Right atrium auricular region (tissue), 2 donors: ENCODE measurements around the gene SPATS2L. TPM values are rescaled to one million over a fixed set of nuclear protein-coding genes. Genes with fewer than 3 reads are reported as not detected.

ENCODE experiments used
- DNase-seq: peaks from one replicate; pipeline ENCODE4 v3.0.0-alpha.2; 2019; ENCODE audit warnings: low spot score
- H3K27ac ChIP-seq, 2 donors: fragments of 200-600 bp; sonication (generic); 1 replicate in 1 of 2; 2 replicates in 1 of 2; pipeline ENCODE4 v1.5.1; 2016 to 2019
- H3K27me3 ChIP-seq, 2 donors: fragments of 200-600 bp; sonication (generic); one replicate each; pipeline versions ENCODE4 v1.5.1 to v1.6.0; 2017 to 2019
- H3K36me3 ChIP-seq: fragments of 200-600 bp; sonication (generic); one replicate; pipeline ENCODE4 v1.5.1; 2016
- H3K4me1 ChIP-seq, 2 donors: fragments of 200-600 bp; sonication (generic); one replicate each; pipeline versions ENCODE4 v1.5.1 to v1.6.0; 2017 to 2019
- H3K4me3 ChIP-seq, 2 donors: fragments of 200-600 bp; sonication (generic); 1 replicate in 1 of 2; 2 replicates in 1 of 2; pipeline ENCODE4 v1.5.1; 2017 to 2019; ENCODE audit warnings: mild to moderate bottlenecking in 1 of 2, moderate library complexity in 1 of 2
- H3K9me3 ChIP-seq, 2 donors: fragments of 200-600 bp; sonication (generic); one replicate each; pipeline ENCODE4 v1.5.1; 2019
- CTCF ChIP-seq, 2 donors: fragments of 200-600 bp; sonication (generic); IDR thresholded peaks; one replicate each; pipeline ENCODE4 v1.5.1; 2019; ENCODE audit warnings: antibody characterized with exemption in 2 of 2
- total RNA-seq, 2 donors: library from RNA; depleted of rRNA; stranded (reverse); fragments of >200 nt; gene quantifications; one replicate each; pipeline ENCODE4 v1.1.0, GENCODE V29; 2016

SPATS2L gene
- total RNA-seq, 2 donors from 2014 or later = 103 to 126 TPM

- Histone ChIP-seq H3K36me3 (peaks cover 36% of the 10 kb centered on the region), H3K9me3 (no peaks in the 10 kb centered on the region), H3K27ac (no peak overlapping the region), H3K4me3 (no peak overlapping the region), H3K4me1 (peaks cover 0 to 6% of the 10 kb centered on the region in 2 donors), H3K27me3 (no peaks in the 10 kb centered on the region)
- TF ChIP-seq CTCF (IDR thresholded peaks at IDR 0.05) = no peak
- DNase-seq = no peak
These were observed 157.0 kb downstream of the SPATS2L start for GRCh38 chr2:200463452-200463851.

GRCh38 chr2:200466425-200467418 is 160.2 kb downstream of the SPATS2L start:
- DNase-seq = peak; percentile 77
- Histone ChIP-seq H3K9me3 (no peaks in the 10 kb centered on the region), H3K4me3 (no peak overlapping the region), H3K27ac (peak overlapping the region; percentile 29 to 51), H3K36me3 (peaks cover 57% of the 10 kb centered on the region), H3K4me1 (peaks cover 0 to 6% of the 10 kb centered on the region in 2 donors), H3K27me3 (no peaks in the 10 kb centered on the region)
- no peak for TF ChIP-seq CTCF (IDR thresholded peaks at IDR 0.05)

- Histone ChIP-seq H3K4me3 (no peak overlapping the region), H3K36me3 (peaks cover 58% of the 10 kb centered on the region), H3K9me3 (no peaks in the 10 kb centered on the region), H3K27ac (peak overlapping the region in 1 of 2 donors; percentile 51), H3K4me1 (peaks cover 0 to 6% of the 10 kb centered on the region in 2 donors), H3K27me3 (no peaks in the 10 kb centered on the region)
- DNase-seq = no peak
- no peak for TF ChIP-seq CTCF (IDR thresholded peaks at IDR 0.05)
These were observed 161.6 kb downstream of the SPATS2L start for GRCh38 chr2:200467806-200468681.

- DNase-seq = no peak
- peaks cover 0 to 6% of the 10 kb centered on the region in 2 donors for H3K4me1 ChIP-seq
- no peak overlapping the region for H3K4me3 ChIP-seq
- TF ChIP-seq CTCF (IDR thresholded peaks at IDR 0.05) = no peak
- H3K36me3 ChIP-seq = peaks cover 73% of the 10 kb centered on the region
- H3K27ac ChIP-seq = peak overlapping the region in 1 of 2 donors; percentile 27
- no peaks in the 10 kb centered on the region for H3K9me3 ChIP-seq
- no peaks in the 10 kb centered on the region for H3K27me3 ChIP-seq
These were observed 163.3 kb downstream of the SPATS2L start for GRCh38 chr2:200469708-200470211.

- H3K36me3 ChIP-seq = peaks cover 73% of the 10 kb centered on the region
- DNase-seq = no peak
- no peaks in the 10 kb centered on the region for H3K27me3 ChIP-seq
- no peak overlapping the region for H3K4me3 ChIP-seq
- H3K4me1 ChIP-seq = peaks cover 0 to 6% of the 10 kb centered on the region in 2 donors
- H3K9me3 ChIP-seq = no peaks in the 10 kb centered on the region
- TF ChIP-seq CTCF (IDR thresholded peaks at IDR 0.05) = no peak
- H3K27ac ChIP-seq = peak overlapping the region in 1 of 2 donors; percentile 27
These were observed 163.7 kb downstream of the SPATS2L start for GRCh38 chr2:200470230-200470629.
